ENCODE results near the gene PCYOX1L. TPM values are rescaled to one million over a fixed set of nuclear protein-coding genes. Genes with fewer than 3 reads are reported as not detected.

The PCYOX1L gene
- polyA plus RNA-seq, 3 donors: 9.8 to 31.8 (median 13.5) TPM

GRCh38 chr5:149319174-149319573 lies 38.7 kb upstream of the PCYOX1L start:
- Histone ChIP-seq H3K9me3 (replicated peaks in 1 of 2; ENCODE audit: control insufficient read depth in 1 of 2, insufficient read depth in 1 of 2, low read length in 2 of 2) (no peaks in the 10 kb centered on the region), H3K27me3 (ENCODE audit: control insufficient read depth in 2 of 2, insufficient read depth in 2 of 2, low read length in 2 of 2) (no peaks in the 10 kb centered on the region), H3K27ac (ENCODE audit: low read depth in 1 of 2, low read length in 2 of 2) (no peak overlapping the region), H3K36me3 (replicated peaks in 1 of 2; ENCODE audit: control insufficient read depth in 1 of 2, insufficient read depth in 2 of 2, low read length in 2 of 2) (no peaks in the 10 kb centered on the region), H2AFZ (ENCODE audit: insufficient read depth, low read depth, low read length, poor library complexity, severe bottlenecking) (no peak overlapping the region), H3K4me1 (ENCODE audit: control insufficient read depth in 1 of 2, insufficient read depth in 2 of 2, low read length in 2 of 2) (no peaks in the 10 kb centered on the region), H3K9ac (ENCODE audit: insufficient read depth, low read length, poor library complexity, severe bottlenecking) (no peak overlapping the region), H4K20me1 (ENCODE audit: insufficient read depth, low read length) (no peaks in the 10 kb centered on the region), H3K79me2 (ENCODE audit: insufficient read depth, low read length) (no peaks in the 10 kb centered on the region), H3K4me2 (replicated peaks; ENCODE audit: extremely low read depth, low read length, poor library complexity, severe bottlenecking) (no peak overlapping the region), H3K4me3 (replicated peaks in 1 of 3; ENCODE audit: low read depth in 2 of 3, low read length in 3 of 3) (no peak overlapping the region)
- WGBS (ENCODE audit: insufficient coverage): 97% methylated on average over 3 of the region's 3 CpGs
- no peak for DNase-seq
- intact Hi-C loops (cut with micrococcal nuclease): loop anchor here in 1 of 2 donors (5.0 kb wide), 1 partner anchor 53 kb away; no protein-coding TSS in a partner anchor
- Mint-ChIP-seq H3K9me3 (peaks cover 0 to 1% (median 0%) of the 10 kb centered on the region in 7 donors), H3K27me3 (ENCODE audit: low read depth in 3 of 3) (peaks cover 0 to 4% (median 2%) of the 10 kb centered on the region in 3 donors), H3K36me3 (no peaks in the 10 kb centered on the region), H3K4me1 (peaks cover 5% of the 10 kb centered on the region), H3K4me3 (no peak overlapping the region), H3K27ac (no peak overlapping the region)
- no peak for TF ChIP-seq CTCF (IDR thresholded peaks at IDR 0.05)

- no peak overlapping the region for H3K27ac Mint-ChIP-seq
- DNase-seq: no peak
- WGBS (ENCODE audit: insufficient coverage): 56% methylated on average over 4 of the region's 4 CpGs
- H3K4me2 ChIP-seq (replicated peaks; ENCODE audit: extremely low read depth, low read length, poor library complexity, severe bottlenecking): no peak overlapping the region
- no peaks in the 10 kb centered on the region for H4K20me1 ChIP-seq (ENCODE audit: insufficient read depth, low read length)
- no peaks in the 10 kb centered on the region for H3K36me3 Mint-ChIP-seq
- intact Hi-C loops (cut with micrococcal nuclease): no loop called here
- no peak overlapping the region for H3K4me3 ChIP-seq (replicated peaks in 1 of 3; ENCODE audit: low read depth in 2 of 3, low read length in 3 of 3)
- H3K27ac ChIP-seq (ENCODE audit: low read depth in 1 of 2, low read length in 2 of 2): no peak overlapping the region
- H3K9me3 Mint-ChIP-seq: peaks cover 0 to 3% (median 0%) of the 10 kb centered on the region in 7 donors
- no peak for TF ChIP-seq CTCF (IDR thresholded peaks at IDR 0.05)
- H3K27me3 ChIP-seq (ENCODE audit: control insufficient read depth in 2 of 2, insufficient read depth in 2 of 2, low read length in 2 of 2): no peaks in the 10 kb centered on the region
- H3K36me3 ChIP-seq (replicated peaks in 1 of 2; ENCODE audit: control insufficient read depth in 1 of 2, insufficient read depth in 2 of 2, low read length in 2 of 2): no peaks in the 10 kb centered on the region
- H3K4me3 Mint-ChIP-seq: no peak overlapping the region
- peaks cover 5% of the 10 kb centered on the region for H3K4me1 Mint-ChIP-seq
- no peaks in the 10 kb centered on the region for H3K79me2 ChIP-seq (ENCODE audit: insufficient read depth, low read length)
- peak overlapping the region; percentile 44 for H2AFZ ChIP-seq (ENCODE audit: insufficient read depth, low read depth, low read length, poor library complexity, severe bottlenecking)
- no peak overlapping the region for H3K9ac ChIP-seq (ENCODE audit: insufficient read depth, low read length, poor library complexity, severe bottlenecking)
- H3K9me3 ChIP-seq (replicated peaks in 1 of 2; ENCODE audit: control insufficient read depth in 1 of 2, insufficient read depth in 1 of 2, low read length in 2 of 2): no peaks in the 10 kb centered on the region
- peaks cover 0 to 2% (median 0%) of the 10 kb centered on the region in 3 donors for H3K27me3 Mint-ChIP-seq (ENCODE audit: low read depth in 3 of 3)
- no peaks in the 10 kb centered on the region for H3K4me1 ChIP-seq (ENCODE audit: control insufficient read depth in 1 of 2, insufficient read depth in 2 of 2, low read length in 2 of 2)
Measured at GRCh38 chr5:149320791-149321330, 37.0 kb upstream of the PCYOX1L start.

Measured in CD14-positive monocyte (primary cell).